Measurements from ENCODE around the gene RNF130.

The RNF130 gene

GRCh38 chr5:180060192-180060591, 11.4 kb downstream of the RNF130 start:
- no peak for DNase-seq (ENCODE audit: low read depth in 1 of 2, low spot score in 1 of 2)

- no peak for DNase-seq (ENCODE audit: low read depth in 1 of 2, low spot score in 1 of 2)
These were observed 12.2 kb downstream of the RNF130 start for GRCh38 chr5:180059326-180059725.

- DNase-seq (ENCODE audit: low read depth in 1 of 2, low spot score in 1 of 2) = no peak
These were observed 15.4 kb downstream of the RNF130 start for GRCh38 chr5:180056153-180056552.

GRCh38 chr5:180054226-180054625, 17.3 kb downstream of the RNF130 start:
- no peak for DNase-seq (ENCODE audit: low read depth in 1 of 2, low spot score in 1 of 2)

GRCh38 chr5:180053061-180053602, 18.4 kb downstream of the RNF130 start:
- DNase-seq (ENCODE audit: low read depth in 1 of 2, low spot score in 1 of 2) = no peak

- DNase-seq (ENCODE audit: low read depth in 1 of 2, low spot score in 1 of 2) = no peak
These were observed 19.2 kb downstream of the RNF130 start for GRCh38 chr5:180052211-180052818.

GRCh38 chr5:180050121-180050940, 21.2 kb downstream of the RNF130 start:
- DNase-seq (ENCODE audit: low read depth in 1 of 2, low spot score in 1 of 2) = no peak

- DNase-seq (ENCODE audit: low read depth in 1 of 2, low spot score in 1 of 2) = no peak
These were observed 22.4 kb downstream of the RNF130 start for GRCh38 chr5:180049185-180049548.

GRCh38 chr5:180047667-180048066, 23.9 kb downstream of the RNF130 start:
- no peak for DNase-seq (ENCODE audit: low read depth in 1 of 2, low spot score in 1 of 2)

- DNase-seq (ENCODE audit: low read depth in 1 of 2, low spot score in 1 of 2) = no peak
These were observed 24.9 kb downstream of the RNF130 start for GRCh38 chr5:180046656-180047055.

GRCh38 chr5:180045889-180046499, 25.6 kb downstream of the RNF130 start:
- DNase-seq (ENCODE audit: low read depth in 1 of 2, low spot score in 1 of 2) = no peak

GRCh38 chr5:180043377-180043776, 28.2 kb downstream of the RNF130 start:
- no peak for DNase-seq (ENCODE audit: low read depth in 1 of 2, low spot score in 1 of 2)

GRCh38 chr5:180041301-180042274, 30.0 kb downstream of the RNF130 start:
- DNase-seq (ENCODE audit: low read depth in 1 of 2, low spot score in 1 of 2) = no peak

GRCh38 chr5:180040287-180041214, 31.0 kb downstream of the RNF130 start:
- no peak for DNase-seq (ENCODE audit: low read depth in 1 of 2, low spot score in 1 of 2)

- DNase-seq (ENCODE audit: low read depth in 1 of 2, low spot score in 1 of 2) = no peak
These were observed 36.2 kb downstream of the RNF130 start for GRCh38 chr5:180035206-180035931.

GRCh38 chr5:180034564-180034963, 37.0 kb downstream of the RNF130 start:
- DNase-seq (ENCODE audit: low read depth in 1 of 2, low spot score in 1 of 2) = no peak

- no peak for DNase-seq (ENCODE audit: low read depth in 1 of 2, low spot score in 1 of 2)
These were observed 44.0 kb downstream of the RNF130 start for GRCh38 chr5:180027459-180028089.

- no peak for DNase-seq (ENCODE audit: low read depth in 1 of 2, low spot score in 1 of 2)
These were observed 44.7 kb downstream of the RNF130 start for GRCh38 chr5:180026734-180027458.

All from activated CD4-positive, alpha-beta T cell treated with anti-CD3 and anti-CD28 coated beads, Interleukin-2, amount 50 U/mL, for 24 hours (primary cell).